Right renal cortex interstitium (tissue), 3 donors: Measurements from ENCODE around the gene MTRF1L. TPM values are rescaled to one million over a fixed set of nuclear protein-coding genes. Genes with fewer than 3 reads are reported as not detected.

Experiments used
- polyA plus RNA-seq, 3 donors: library from polyadenylated mRNA; unstranded; fragments of 120-200 nt; gene quantifications; one replicate each; pipeline ENCODE4 v1.2.1, GENCODE V29; 2013; ENCODE audit not compliant: insufficient read length in 3 of 3

Gene MTRF1L
- polyA plus RNA-seq, 3 donors, result 23.2 to 28.5 (median 26.3) TPM

Other genes starting within 250 kb of the MTRF1L start
- gene FBXO5, start 19.7 kb downstream of the MTRF1L start, polyA plus RNA-seq, result 10 to 100 TPM; 32.6 to 38.3 (median 36.6) TPM
- gene RGS17, start 128.6 kb upstream of the MTRF1L start, polyA plus RNA-seq, result 1 to 10 TPM; 2.2 to 2.7 (median 2.4) TPM